Liver (tissue), 3 donors: ENCODE results near the gene C19orf25.

ENCODE experiments used
- FOXA1 ChIP-seq: IDR thresholded peaks from 2 replicates; pipeline ENCODE4 v1.6.1; 2016; ENCODE audit warnings: antibody characterized with exemption
- GABPA ChIP-seq, 2 donors: IDR thresholded peaks in 1 of 2; conservative IDR thresholded peaks in 1 of 2; 2 replicates each; pipeline ENCODE4 v1.6.1; 2016; ENCODE audit warnings: antibody characterized with exemption in 2 of 2, mild to moderate bottlenecking in 1 of 2, moderate library complexity in 1 of 2
- RAD21 ChIP-seq, 2 donors: IDR thresholded peaks; 2 replicates each; pipeline ENCODE4 v1.6.1; 2016; ENCODE audit warnings: antibody characterized with exemption in 2 of 2, mild to moderate bottlenecking in 2 of 2
- SP1 ChIP-seq: IDR thresholded peaks from 2 replicates; pipeline ENCODE4 v1.6.1; 2018; ENCODE audit warnings: antibody characterized with exemption, mild to moderate bottlenecking
- TAF1 ChIP-seq: conservative IDR thresholded peaks from 2 replicates; pipeline ENCODE4 v1.6.1; 2016; ENCODE audit warnings: antibody characterized with exemption, mild to moderate bottlenecking
- YY1 ChIP-seq: IDR thresholded peaks from 2 replicates; pipeline ENCODE4 v1.6.1; 2016; ENCODE audit warnings: antibody characterized with exemption, mild to moderate bottlenecking
- TF ChIP-seq, protein P1 (sequence below): fragments of 150-350 bp; IDR thresholded peaks from 2 replicates; pipeline ENCODE4 v1.5.1; 2017; ENCODE audit warnings: improper control_type of control experiment, low read depth, low read length; ENCODE audit not compliant: missing input control
- TF ChIP-seq, protein P2 (sequence below): IDR thresholded peaks from 2 replicates; pipeline ENCODE4 v1.6.1; 2016; ENCODE audit warnings: antibody characterized with exemption, mild to moderate bottlenecking
- TF ChIP-seq, protein P3 (sequence below): IDR thresholded peaks from 2 replicates; pipeline ENCODE4 v1.6.1; 2016; ENCODE audit warnings: antibody characterized with exemption
- TF ChIP-seq, protein P4 (sequence below): IDR thresholded peaks from 2 replicates; pipeline ENCODE4 v1.6.1; 2016; ENCODE audit warnings: antibody characterized with exemption
- donor health status: healthy.
- donor health status: healthy.

DNA sequence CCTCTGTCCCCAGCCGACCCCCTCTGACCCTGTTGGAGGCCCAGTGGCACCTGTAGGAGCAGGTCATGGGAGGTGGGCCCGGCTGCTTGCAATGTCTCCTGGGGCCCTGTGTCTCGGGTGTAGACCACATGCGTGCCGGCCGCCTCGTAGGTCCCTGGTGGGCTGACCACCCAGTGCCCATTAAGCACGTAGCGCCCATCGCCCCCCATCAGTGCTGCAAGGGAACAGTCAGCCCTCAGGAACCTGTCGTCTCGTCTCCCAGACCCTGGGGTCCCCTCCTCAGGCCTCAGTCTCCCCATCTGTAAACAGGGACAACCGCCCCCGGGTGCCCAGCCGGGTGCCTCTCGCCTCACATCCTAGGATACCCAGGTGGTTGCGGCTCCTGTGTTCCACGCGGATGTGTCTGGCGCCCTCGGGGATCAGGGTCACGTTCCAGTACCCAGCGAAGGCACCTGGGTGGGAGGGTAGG lies 28.2 kb upstream of the C19orf25 start:
- TF ChIP-seq, protein P1, sequence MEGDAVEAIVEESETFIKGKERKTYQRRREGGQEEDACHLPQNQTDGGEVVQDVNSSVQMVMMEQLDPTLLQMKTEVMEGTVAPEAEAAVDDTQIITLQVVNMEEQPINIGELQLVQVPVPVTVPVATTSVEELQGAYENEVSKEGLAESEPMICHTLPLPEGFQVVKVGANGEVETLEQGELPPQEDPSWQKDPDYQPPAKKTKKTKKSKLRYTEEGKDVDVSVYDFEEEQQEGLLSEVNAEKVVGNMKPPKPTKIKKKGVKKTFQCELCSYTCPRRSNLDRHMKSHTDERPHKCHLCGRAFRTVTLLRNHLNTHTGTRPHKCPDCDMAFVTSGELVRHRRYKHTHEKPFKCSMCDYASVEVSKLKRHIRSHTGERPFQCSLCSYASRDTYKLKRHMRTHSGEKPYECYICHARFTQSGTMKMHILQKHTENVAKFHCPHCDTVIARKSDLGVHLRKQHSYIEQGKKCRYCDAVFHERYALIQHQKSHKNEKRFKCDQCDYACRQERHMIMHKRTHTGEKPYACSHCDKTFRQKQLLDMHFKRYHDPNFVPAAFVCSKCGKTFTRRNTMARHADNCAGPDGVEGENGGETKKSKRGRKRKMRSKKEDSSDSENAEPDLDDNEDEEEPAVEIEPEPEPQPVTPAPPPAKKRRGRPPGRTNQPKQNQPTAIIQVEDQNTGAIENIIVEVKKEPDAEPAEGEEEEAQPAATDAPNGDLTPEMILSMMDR: no peak
- TF ChIP-seq, protein P2, sequence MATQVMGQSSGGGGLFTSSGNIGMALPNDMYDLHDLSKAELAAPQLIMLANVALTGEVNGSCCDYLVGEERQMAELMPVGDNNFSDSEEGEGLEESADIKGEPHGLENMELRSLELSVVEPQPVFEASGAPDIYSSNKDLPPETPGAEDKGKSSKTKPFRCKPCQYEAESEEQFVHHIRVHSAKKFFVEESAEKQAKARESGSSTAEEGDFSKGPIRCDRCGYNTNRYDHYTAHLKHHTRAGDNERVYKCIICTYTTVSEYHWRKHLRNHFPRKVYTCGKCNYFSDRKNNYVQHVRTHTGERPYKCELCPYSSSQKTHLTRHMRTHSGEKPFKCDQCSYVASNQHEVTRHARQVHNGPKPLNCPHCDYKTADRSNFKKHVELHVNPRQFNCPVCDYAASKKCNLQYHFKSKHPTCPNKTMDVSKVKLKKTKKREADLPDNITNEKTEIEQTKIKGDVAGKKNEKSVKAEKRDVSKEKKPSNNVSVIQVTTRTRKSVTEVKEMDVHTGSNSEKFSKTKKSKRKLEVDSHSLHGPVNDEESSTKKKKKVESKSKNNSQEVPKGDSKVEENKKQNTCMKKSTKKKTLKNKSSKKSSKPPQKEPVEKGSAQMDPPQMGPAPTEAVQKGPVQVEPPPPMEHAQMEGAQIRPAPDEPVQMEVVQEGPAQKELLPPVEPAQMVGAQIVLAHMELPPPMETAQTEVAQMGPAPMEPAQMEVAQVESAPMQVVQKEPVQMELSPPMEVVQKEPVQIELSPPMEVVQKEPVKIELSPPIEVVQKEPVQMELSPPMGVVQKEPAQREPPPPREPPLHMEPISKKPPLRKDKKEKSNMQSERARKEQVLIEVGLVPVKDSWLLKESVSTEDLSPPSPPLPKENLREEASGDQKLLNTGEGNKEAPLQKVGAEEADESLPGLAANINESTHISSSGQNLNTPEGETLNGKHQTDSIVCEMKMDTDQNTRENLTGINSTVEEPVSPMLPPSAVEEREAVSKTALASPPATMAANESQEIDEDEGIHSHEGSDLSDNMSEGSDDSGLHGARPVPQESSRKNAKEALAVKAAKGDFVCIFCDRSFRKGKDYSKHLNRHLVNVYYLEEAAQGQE: no peak
- TF ChIP-seq, protein P3, sequence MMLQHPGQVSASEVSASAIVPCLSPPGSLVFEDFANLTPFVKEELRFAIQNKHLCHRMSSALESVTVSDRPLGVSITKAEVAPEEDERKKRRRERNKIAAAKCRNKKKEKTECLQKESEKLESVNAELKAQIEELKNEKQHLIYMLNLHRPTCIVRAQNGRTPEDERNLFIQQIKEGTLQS: no peak
- no peak for TF ChIP-seq GABPA (IDR thresholded peaks at IDR 0.05 in 1 of 2, conservative IDR thresholded peaks at IDR 0.05 in 1 of 2)
- TF ChIP-seq YY1: no peak
- TF ChIP-seq, protein P4, sequence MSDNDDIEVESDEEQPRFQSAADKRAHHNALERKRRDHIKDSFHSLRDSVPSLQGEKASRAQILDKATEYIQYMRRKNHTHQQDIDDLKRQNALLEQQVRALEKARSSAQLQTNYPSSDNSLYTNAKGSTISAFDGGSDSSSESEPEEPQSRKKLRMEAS: no peak
- TF ChIP-seq FOXA1: no peak
- no peak for TF ChIP-seq TAF1
- TF ChIP-seq SP1: no peak
- no peak for TF ChIP-seq RAD21 (IDR thresholded peaks at IDR 0.05)
